GM12878 (cell line): ENCODE measurements around the gene COIL. TPM values are rescaled to one million over a fixed set of nuclear protein-coding genes. Genes with fewer than 3 reads are reported as not detected.

ENCODE experiments used
- ATF3 ChIP-seq: IDR thresholded peaks from 2 replicates; pipeline ENCODE4 v1.6.1; 2011; ENCODE audit warnings: low read depth, mild to moderate bottlenecking, low read length, moderate library complexity, borderline replicate concordance; ENCODE audit errors: extremely low read depth
- EED ChIP-seq: sonication (generic); IDR thresholded peaks from 2 replicates; pipeline ENCODE4 v1.6.1; 2016; ENCODE audit warnings: antibody characterized with exemption, low read depth
- ELK1 ChIP-seq: IDR thresholded peaks from 2 replicates; pipeline ENCODE4 v1.6.1; 2012; ENCODE audit warnings: low read depth, low read length, improper control_type of control experiment
- FOXM1 ChIP-seq: IDR thresholded peaks from 2 replicates; pipeline ENCODE4 v1.6.1; 2012; ENCODE audit warnings: low read depth, mild to moderate bottlenecking, inconsistent platforms, low read length, moderate library complexity
- GATAD2B ChIP-seq: fragments of 450-650 bp; conservative IDR thresholded peaks from 2 replicates; pipeline ENCODE4 v1.6.1; 2017; ENCODE audit warnings: low read depth, mild to moderate bottlenecking, moderate library complexity
- HDGF ChIP-seq: fragments of 450-650 bp; IDR thresholded peaks from 2 replicates; pipeline ENCODE4 v1.6.1; 2016; ENCODE audit warnings: antibody characterized with exemption
- IRF5 ChIP-seq: fragments of 450-650 bp; IDR thresholded peaks from 2 replicates; pipeline ENCODE4 v1.6.1; 2017; ENCODE audit warnings: borderline replicate concordance
- MAX ChIP-seq: IDR thresholded peaks from 2 replicates; pipeline ENCODE4 v1.6.1; 2012; ENCODE audit warnings: low read depth, low read length, improper control_type of control experiment
- MTA3 ChIP-seq: IDR thresholded peaks from 2 replicates; pipeline ENCODE4 v1.6.1; 2012; ENCODE audit warnings: low read length, inconsistent platforms, borderline replicate concordance
- PBX3 ChIP-seq: IDR thresholded peaks from 2 replicates; pipeline ENCODE4 v1.6.1; 2011; ENCODE audit warnings: mild to moderate bottlenecking, low read depth, low read length, moderate library complexity; ENCODE audit not compliant: insufficient replicate concordance
- PKNOX1 ChIP-seq: fragments of 450-650 bp; IDR thresholded peaks from 2 replicates; pipeline ENCODE4 v1.6.1; 2016; ENCODE audit warnings: mild to moderate bottlenecking
- PRDM15 ChIP-seq: fragments of 450-650 bp; formaldehyde crosslinking; IDR thresholded peaks from 2 replicates; pipeline ENCODE4 v1.4.0; 2020; ENCODE audit warnings: mild to moderate bottlenecking, moderate library complexity
- RELA ChIP-seq: fragments of 450-650 bp; IDR thresholded peaks from 2 replicates; pipeline ENCODE4 v1.8.0; 2014; ENCODE audit warnings: borderline replicate concordance; ENCODE audit not compliant: partially characterized antibody
- SMAD5 ChIP-seq: IDR thresholded peaks from 2 replicates; pipeline ENCODE4 v1.6.1; 2016; ENCODE audit warnings: antibody characterized with exemption, low read depth
- SPI1 ChIP-seq: IDR thresholded peaks from 2 replicates; pipeline ENCODE4 v1.6.1; 2011; ENCODE audit warnings: low read depth, mild to moderate bottlenecking, low read length, moderate library complexity, borderline replicate concordance; ENCODE audit not compliant: insufficient read depth
- ZNF384 ChIP-seq: IDR thresholded peaks from 2 replicates; pipeline ENCODE4 v1.6.1; 2012; ENCODE audit warnings: low read depth, mild to moderate bottlenecking, low read length, improper control_type of control experiment, borderline replicate concordance
- polyA plus RNA-seq, 11 experiments: library from polyadenylated mRNA; depleted of rRNA in 4 of 11; unstranded in 6 of 11; stranded (reverse) in 5 of 11; fragments of >200 nt; fragmentation: Nextera tagmentation in 4 of 11; fragmentation: Illumina TruSeq in 1 of 11; extraction: Ambion mirVana in 4 of 11; extraction: Trizol in 1 of 11; gene quantifications; 1 replicate in 1 of 11; 2 replicates in 10 of 11; pipeline versions ENCODE4 v1.2.1 to v1.2.3, GENCODE V29; 2011 to 2016; ENCODE audit warnings: inconsistent platforms in 2 of 11, missing spikeins in 2 of 11, low read depth in 1 of 11
- total RNA-seq, 4 experiments: library from RNA; depleted of rRNA in 3 of 4; stranded (reverse); fragments of >200 nt in 3 of 4; fragmentation: Illumina TruSeq in 1 of 4; extraction: Trizol in 1 of 4; gene quantifications; 2 replicates each; pipeline versions ENCODE4 v1.2.1 to v1.2.3, GENCODE V29; 2013 to 2021

Gene COIL
- total and polyA plus RNA-seq, 10 of the 15 experiments (the other 5 are each of a cell fraction or from before 2014, with no cell fraction given): 13.7 to 24.3 (median 17.4) TPM

GRCh38 chr17:56913867-56914580 lies 46.8 kb downstream of the COIL start, which contains the start of gene TRIM25 (continued):
- TF ChIP-seq MAX: peak; percentile 91
- TF ChIP-seq RELA: no peak
- TF ChIP-seq SPI1: peak; percentile 3; the same call in 1 of the 2 replicates
- no peak for TF ChIP-seq IRF5
- no peak for TF ChIP-seq PBX3
- no peak for TF ChIP-seq ELK1
- peak; percentile 50; the same call in 1 of the 2 replicates for TF ChIP-seq ATF3
- no peak for TF ChIP-seq MTA3
- TF ChIP-seq EED: 0 out of 2 replicates have a peak, but pooled peaks have one; percentile 32
- no peak for TF ChIP-seq PKNOX1
- TF ChIP-seq SMAD5: no peak; the same call in 1 of the 2 replicates
- peak; percentile 71; the same call in 1 of the 2 replicates for TF ChIP-seq HDGF
- peak; percentile 73; the same call in 1 of the 2 replicates for TF ChIP-seq GATAD2B
- no peak for TF ChIP-seq PRDM15 (CRISPR knock-in tag)
- peak; percentile 68 for TF ChIP-seq ZNF384
- no peak for TF ChIP-seq FOXM1
